Fibroblast of upper back skin (primary cell): ENCODE measurements around the gene ACSL6.

Source experiments
- DNase-seq: peaks from one replicate; pipeline ENCODE4 v3.0.0-alpha.2; 2013

Gene ACSL6

DNA sequence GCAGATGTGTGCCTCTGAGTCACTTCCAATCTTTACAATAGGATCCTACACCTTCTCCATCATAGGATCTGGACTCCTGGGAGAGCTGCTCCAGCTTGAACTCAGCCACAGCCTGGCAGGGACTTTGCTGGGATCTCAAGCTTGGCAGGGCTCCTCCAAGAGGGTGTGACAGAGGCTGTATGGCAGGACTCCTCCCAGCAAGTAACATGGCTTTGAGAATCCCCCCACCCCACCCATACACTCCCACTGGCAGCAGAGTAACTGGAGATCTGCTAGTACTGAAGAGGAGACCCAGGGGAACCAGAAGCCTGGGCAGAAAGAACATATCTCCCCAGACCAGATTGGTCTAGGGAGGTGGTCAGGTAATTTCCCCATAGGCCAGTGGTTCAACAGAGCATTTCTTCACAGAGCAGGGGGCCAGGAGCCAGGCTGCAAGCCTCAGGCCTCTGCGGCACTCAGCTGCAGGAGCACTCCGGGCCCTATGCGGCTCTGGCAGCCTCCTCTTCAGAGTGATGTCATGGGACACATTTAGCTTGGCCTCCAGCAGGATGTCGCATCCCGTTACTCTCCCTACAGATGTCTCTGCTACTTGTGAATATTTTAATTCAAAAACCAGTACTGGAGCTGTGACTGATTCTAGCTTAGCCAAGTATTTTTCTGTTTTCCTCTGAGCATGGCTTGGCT, 1.7 kb upstream of the ACSL6 start:
- DNase-seq, result no peak

DNA sequence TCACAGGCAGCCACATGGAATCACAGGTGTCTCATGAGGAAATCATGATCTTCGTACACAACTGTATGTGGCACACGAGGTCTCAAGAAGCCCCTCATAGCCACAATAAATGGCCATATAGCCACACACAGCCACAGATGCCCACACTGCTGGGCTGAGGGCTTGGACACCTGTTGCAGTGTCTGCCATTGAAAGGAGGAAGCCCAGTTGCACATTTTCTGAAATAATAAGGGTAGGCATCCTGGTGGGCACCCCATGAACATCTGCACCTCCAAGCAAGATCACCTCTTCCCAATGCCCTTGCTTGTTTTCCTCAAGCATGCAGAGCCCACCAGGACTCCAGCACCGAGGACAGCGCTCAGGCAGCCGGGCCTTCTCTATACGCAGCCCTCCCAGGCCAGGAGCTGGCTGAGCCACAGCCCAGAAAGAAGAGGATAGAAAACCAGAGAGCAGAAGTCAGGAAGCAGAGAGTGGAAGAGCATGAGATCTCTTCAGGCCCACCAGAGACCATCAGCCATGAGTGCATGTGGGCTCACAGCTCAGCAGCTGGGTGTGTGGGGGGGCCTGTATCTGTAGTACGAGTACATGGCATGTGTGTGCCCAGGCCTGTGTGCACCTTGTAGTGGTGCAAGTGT, 1.0 kb upstream of the ACSL6 start:
- DNase-seq, result peak; percentile 69

DNA sequence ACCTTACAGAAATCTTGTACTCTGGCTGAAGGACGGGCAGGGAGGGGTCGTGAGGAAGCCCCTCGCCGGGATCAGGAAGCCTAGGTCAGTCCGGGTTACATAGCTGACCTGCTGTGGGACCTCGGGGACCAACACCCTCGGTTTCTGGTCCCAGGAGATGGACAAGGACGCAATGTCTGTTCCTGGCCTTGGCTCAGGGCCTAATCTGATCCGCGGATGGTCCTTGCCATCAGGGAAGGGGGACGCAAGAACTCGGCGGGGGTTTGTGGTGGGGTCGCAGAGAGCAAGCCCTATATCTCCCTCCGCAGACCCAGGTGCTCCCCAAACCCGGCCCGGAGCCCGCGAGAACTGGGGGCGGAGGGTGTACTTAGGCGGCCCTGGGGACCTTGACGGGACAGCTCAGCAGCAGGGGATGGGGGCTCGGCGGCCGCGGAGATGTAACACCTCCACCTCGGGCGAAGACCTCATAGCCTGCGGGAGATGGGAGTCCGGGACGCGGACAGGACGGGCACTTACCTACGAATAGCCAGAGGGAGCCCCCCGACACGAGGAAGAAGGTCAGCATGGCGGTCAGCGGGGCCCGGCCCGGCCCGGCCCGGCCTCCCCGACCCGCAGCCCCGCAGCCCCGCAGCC, 353 bp downstream of the ACSL6 start:
- no peak for DNase-seq

DNA sequence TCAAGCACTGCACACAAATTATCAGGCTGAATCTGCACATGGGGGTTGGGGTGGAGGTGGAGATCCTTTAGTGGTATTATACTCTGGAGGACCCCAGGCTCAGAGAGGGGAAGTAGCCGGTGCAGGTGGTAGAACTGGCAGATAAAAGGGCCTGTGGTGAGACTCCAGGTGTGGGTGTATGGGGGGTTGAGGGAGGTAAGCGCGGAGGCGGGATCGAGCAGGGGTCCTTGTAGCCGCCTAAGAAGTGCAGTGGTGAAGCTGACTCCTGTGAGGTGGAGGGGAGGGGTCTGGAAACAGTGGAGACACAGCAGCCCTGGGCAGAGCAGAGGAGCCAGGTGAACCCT, 841 bp downstream of the ACSL6 start:
- no peak for DNase-seq

DNA sequence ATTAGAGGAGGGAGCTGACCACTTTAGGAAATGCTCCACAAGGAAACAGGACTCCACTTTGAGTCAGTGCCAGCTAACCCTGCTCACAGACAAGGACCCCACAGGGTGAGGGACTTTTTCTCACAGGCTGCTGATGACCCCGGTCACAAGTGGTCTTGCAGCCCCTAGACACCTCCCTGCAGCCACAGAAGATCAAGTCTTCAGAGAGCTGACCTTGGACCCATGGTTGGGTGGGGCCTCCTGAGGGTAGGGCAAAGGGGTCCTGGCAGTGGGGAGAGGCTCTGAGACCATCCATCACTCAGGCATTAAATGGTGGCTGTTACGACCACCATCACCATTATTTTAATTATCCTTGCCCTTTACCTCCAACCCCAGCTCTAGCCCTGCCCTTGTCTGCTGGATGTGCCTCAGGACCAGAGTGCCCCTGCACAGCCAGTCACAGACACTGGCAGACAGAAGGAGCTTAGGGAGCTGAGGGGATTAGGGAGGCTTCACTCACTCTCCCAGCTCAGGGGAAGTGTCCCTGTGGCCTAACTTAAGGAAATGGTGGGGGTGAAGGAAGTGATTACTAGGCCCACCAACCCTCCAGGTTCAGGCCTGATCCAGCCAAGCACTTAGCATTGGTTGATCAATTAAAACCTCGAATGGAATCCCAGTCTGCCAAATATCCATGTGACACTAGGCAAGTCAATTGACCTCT, 1.6 kb downstream of the ACSL6 start:
- DNase-seq, result no peak

- no peak for DNase-seq
These were observed 2.3 kb downstream of the ACSL6 start for GRCh38 chr5:132008961-132009680.

DNA sequence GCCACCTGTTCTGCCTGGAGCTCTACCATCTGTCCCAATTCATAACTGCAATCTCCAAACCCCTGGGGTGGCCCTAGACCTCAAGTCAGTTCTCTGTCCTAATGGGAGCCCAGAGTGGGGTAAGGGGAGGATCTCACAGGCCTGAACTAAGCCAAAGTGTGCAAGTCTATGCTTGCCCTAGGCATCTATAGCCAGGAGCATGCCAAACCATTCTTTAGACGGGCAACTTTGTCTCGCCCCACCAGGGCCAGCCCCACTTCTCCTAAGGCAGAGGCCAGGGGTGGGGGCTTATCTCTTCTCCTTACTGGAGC, 3.3 kb downstream of the ACSL6 start:
- no peak for DNase-seq

DNA sequence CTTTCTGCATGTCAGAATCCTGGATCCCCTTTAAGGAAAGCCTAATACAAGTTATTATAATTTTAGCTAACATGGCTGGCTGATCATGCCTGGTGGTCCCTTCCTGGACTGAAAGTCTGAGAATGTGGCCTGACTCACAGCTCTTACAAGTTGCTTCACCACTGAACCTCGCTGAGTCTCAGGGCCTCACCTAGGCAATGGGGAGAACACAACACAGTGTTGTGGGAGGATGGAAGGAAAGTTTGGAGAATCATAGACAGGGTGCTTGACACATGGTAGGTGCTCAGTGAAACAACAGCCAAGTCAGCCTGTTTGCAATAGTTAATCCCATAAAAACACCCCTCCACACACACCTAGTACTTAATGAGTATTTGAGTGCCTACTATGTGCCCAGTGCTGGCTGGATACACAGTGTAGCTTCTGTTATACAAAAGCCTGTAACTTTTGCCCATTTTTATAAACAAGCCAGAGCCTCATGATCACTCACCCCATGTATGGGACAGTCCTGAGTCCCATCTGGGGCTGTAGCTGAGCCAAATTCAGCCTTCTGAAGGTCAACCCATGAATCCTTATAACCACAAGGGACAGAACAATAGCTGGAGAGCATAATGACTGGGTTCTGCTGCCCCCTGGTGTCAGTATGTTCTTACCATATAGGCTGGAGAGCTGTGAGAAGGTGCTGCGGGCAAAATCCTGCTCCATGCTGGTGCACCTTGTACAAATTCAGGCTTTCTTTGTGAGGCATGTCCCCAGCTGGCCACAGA, 3.9 kb downstream of the ACSL6 start:
- DNase-seq, result peak; percentile 70

DNA sequence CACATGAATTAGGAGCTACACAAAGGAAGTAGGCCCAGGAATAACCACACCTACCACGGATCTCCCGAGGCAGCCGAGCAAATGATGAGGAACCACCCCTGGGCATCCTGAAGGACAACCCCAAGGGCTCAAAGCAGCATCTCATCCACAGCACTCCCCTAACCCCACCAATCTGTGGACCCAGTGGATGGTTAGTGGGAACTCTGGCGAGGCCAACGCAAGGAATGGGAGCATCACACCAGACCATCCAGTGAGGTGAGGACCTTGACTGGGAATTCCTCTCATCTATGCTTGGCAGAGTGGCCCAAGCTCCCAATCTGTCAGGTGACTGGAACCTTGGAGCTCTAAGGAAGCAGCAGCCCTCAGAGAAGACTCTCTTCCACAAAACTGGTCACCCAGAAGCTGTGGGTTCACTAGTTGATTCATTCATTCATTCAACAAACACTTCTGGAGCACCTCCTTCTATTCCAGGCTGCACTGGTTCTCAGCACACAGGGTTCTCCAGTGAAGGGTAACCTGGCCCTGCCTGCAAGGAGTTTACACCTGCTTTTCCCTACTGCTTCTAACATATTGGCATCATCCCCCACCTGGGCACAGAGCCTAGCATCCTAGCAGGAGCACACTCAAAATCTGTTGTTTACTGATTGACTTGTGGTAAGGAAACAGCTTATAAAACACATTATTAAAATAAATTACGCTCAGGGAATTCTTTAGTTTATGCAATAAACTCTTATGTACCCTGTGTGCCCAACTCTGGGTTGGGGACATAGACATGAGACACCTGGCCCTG, 4.9 kb downstream of the ACSL6 start:
- DNase-seq, result no peak

- DNase-seq, result no peak
These were observed 5.9 kb downstream of the ACSL6 start for GRCh38 chr5:132005591-132005990.

DNA sequence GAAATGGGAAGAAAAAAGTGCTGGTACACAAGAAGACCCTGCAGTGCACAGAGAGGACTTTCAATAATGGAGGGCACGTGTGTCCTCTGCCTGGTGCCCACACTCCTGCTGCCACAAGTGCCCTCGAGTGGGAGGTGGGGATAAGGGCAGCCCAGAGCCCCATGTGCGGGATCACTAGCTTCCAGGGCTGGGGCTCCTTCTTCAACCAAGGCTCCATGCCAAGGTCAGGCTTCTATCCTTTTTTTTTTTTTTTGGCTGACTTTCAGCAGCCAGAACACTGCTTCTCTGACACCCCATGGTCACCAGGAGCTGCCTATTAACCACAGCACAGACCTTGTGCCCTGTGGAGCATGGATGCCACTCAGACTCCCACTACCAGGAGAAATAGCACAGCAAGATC, 7.5 kb downstream of the ACSL6 start:
- DNase-seq, result no peak

GRCh38 chr5:132003170-132003744, 8.2 kb downstream of the ACSL6 start:
- no peak for DNase-seq

GRCh38 chr5:132002757-132003156, 8.7 kb downstream of the ACSL6 start:
- DNase-seq, result no peak

DNA sequence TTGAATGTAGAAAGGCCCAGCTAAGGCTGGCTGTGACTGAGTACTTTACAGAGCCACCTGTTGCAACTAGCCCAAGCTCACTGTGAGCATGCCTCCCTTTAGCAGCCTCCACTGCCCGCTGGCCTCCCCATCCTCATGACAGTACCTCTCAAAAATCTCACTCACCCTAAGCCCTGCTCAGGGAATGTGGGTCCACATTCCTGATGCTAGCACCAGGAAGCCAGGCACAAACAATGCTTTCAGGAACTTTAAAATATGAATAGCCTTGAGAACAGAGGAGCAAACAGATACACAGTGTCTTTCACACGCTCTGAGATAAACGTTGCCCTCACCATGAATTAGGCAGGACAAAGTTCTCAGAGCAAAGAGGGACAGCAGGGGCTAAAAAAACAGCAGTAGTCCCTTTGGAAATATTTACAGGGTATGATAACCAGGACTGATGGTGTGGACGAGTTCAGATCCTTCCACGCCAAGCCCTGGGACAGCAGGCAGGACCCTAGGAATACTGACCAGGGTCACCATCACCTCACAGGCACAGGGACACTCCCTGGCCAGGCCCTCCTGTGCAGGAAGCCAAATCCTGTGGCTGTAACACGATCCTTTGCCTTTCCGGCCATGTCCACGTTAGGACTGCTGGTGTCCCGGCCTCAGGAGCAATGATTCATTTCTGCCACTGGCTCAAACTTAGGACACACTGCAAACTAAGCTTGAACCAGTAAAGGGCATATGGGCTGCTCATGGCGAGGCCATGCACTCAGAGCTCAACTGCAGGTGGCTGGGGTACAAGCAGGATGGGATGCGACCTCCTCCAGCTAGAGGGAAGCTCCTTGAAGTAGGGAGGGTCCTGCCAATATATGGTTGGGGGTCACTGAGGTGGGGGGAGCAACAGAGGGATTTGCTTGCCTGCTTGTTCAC, 9.6 kb downstream of the ACSL6 start:
- peak; percentile 7 for DNase-seq

- DNase-seq, result no peak
These were observed 10.6 kb downstream of the ACSL6 start for GRCh38 chr5:132000677-132001453.

- DNase-seq, result no peak
These were observed 11.3 kb downstream of the ACSL6 start for GRCh38 chr5:132000241-132000490.

DNA sequence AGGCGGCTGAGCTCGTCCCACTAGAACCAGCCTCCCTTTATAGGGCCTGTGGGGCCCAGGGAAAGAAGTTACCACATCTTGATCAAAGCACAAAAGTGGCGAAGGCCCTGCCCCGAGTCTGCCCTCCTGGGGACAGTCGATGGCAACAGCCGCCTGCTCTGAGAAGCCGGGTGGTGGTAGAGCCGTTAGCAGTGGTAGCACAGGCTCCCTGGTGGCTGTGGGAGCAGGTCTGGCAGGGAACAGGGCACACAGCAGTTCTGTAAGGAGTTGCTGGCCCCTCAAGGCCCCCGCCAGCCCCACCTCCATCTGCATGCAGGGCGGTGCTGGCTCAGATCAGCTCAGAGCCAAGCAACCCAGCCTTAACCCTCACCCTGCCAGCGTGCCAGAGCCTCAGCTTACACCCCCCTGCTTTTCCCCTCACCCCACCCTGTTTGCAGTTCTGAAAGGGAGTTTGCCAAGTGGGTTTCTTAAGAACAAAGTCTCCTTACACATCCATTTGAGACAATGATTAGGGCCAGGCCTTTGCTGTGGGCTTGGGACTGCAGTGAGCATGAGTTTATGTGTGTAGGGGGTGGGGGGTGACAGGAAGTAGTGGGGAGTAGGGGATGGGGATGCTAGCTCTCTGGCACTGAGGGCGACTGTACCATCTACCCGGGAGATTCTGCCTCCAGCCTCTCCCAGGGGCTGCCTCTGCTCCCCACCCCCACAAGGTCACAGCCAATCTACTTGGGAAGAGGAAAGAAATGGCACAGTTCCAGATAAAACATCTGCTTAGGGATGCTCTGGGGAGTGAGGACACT, 11.8 kb downstream of the ACSL6 start:
- DNase-seq, result no peak

GRCh38 chr5:131999041-131999440, 12.4 kb downstream of the ACSL6 start:
- no peak for DNase-seq
